ENCODE results near the gene PDP2.

PDP2 gene

GRCh38 chr16:66880288-66881013 is at the start of gene PDP2:
Gene PDP2, plus strand, starts transcription at chr16:66880515. Its CDS starts 3,770 bp downstream, at chr16:66884285.
- peak within 1 kb of the TSS; percentile 79 for H3K4me3 ChIP-seq (ENCODE audit: low read depth, low read length)
- TF ChIP-seq CTCF (IDR thresholded peaks at IDR 0.05; ENCODE audit: borderline replicate concordance, insufficient read depth, low read depth, low read length), result no peak

- TF ChIP-seq CTCF (IDR thresholded peaks at IDR 0.05; ENCODE audit: borderline replicate concordance, insufficient read depth, low read depth, low read length), result no peak
- no peak overlapping the region for H3K4me3 ChIP-seq (ENCODE audit: low read depth, low read length)
These were observed 48.1 kb upstream of the PDP2 start for GRCh38 chr16:66832190-66832589.

GRCh38 chr16:66832661-66833305 is 47.5 kb upstream of the PDP2 start:
- TF ChIP-seq CTCF (IDR thresholded peaks at IDR 0.05; ENCODE audit: borderline replicate concordance, insufficient read depth, low read depth, low read length), result no peak
- no peak overlapping the region for H3K4me3 ChIP-seq (ENCODE audit: low read depth, low read length)

- H3K4me3 ChIP-seq (ENCODE audit: low read depth, low read length), result no peak overlapping the region
- TF ChIP-seq CTCF (IDR thresholded peaks at IDR 0.05; ENCODE audit: borderline replicate concordance, insufficient read depth, low read depth, low read length), result no peak
These were observed 45.6 kb upstream of the PDP2 start for GRCh38 chr16:66834746-66835145.

- no peak overlapping the region for H3K4me3 ChIP-seq (ENCODE audit: low read depth, low read length)
- no peak for TF ChIP-seq CTCF (IDR thresholded peaks at IDR 0.05; ENCODE audit: borderline replicate concordance, insufficient read depth, low read depth, low read length)
These were observed 39.4 kb upstream of the PDP2 start for GRCh38 chr16:66840883-66841282.

- no peak for TF ChIP-seq CTCF (IDR thresholded peaks at IDR 0.05; ENCODE audit: borderline replicate concordance, insufficient read depth, low read depth, low read length)
- no peak overlapping the region for H3K4me3 ChIP-seq (ENCODE audit: low read depth, low read length)
These were observed 38.9 kb upstream of the PDP2 start for GRCh38 chr16:66841366-66841765.

- H3K4me3 ChIP-seq (ENCODE audit: low read depth, low read length), result no peak overlapping the region
- TF ChIP-seq CTCF (IDR thresholded peaks at IDR 0.05; ENCODE audit: borderline replicate concordance, insufficient read depth, low read depth, low read length), result no peak
These were observed 37.5 kb upstream of the PDP2 start for GRCh38 chr16:66842765-66843164.

Measured in GM12875 (cell line).